MM.1S (cell line): ENCODE data around the gene ZFP36L1.

Source experiments
- EZH2 ChIP-seq: fragments of 300-600 bp; sonication (generic); optimal IDR thresholded peaks from 2 replicates; pipeline ENCODE3; 2017; ENCODE audit warnings: low read depth, mild to moderate bottlenecking, antibody characterized with exemption, low read length, mixed read lengths
- EZH2phosphoT487 ChIP-seq: fragments of 300-600 bp; sonication (generic); IDR thresholded peaks from 2 replicates; pipeline ENCODE4 v1.6.1; 2018; ENCODE audit warnings: antibody characterized with exemption, low read length
- TF ChIP-seq, protein P1 (sequence below): fragments of 300-600 bp; sonication (generic); IDR thresholded peaks from 2 replicates; pipeline ENCODE4 v1.5.1; 2016; ENCODE audit warnings: antibody characterized with exemption, low read length, mixed read lengths

DNA sequence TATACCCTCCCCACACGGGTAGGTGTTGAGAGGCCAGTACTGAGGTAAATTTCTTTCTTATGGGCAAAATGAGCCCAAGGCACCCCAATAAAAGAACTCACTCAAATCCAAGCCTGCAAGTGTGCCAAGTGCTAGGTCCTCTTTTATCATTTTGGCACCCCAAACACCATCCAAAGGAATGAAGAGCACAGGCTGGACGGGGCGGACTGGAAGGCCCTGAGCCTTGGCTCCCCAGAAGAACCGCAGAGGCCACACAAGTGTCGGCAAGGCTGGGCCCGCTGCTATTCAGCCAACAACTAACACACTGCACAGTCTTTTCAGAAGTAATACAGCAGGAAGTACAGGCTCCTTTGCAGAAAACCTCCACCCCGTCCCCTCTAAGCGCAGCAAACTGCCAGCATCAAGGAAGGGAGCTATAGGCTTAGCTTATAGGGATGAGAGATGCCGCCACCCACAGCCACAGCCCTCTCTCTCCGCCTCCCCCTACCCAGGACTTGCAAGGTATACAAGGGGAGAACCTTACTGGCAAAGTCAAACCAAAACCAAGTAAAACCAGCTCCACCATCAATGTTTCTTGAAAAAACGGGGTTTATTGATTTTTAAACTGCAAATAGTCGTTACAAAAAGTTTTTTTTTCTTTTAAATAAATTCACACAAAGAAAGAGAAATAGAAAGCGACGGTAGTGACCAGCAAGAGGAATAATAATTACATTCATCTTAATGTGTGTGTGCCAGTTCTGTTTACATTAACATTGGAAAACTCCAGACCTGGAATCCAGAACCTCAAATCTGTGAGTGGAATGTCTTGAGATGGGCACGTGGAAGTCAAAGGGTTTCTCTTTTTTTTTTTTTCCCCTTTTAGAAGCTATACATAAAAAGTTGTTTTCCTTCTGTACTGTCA lies 5.5 kb downstream of the ZFP36L1 start:
- TF ChIP-seq, protein P1, sequence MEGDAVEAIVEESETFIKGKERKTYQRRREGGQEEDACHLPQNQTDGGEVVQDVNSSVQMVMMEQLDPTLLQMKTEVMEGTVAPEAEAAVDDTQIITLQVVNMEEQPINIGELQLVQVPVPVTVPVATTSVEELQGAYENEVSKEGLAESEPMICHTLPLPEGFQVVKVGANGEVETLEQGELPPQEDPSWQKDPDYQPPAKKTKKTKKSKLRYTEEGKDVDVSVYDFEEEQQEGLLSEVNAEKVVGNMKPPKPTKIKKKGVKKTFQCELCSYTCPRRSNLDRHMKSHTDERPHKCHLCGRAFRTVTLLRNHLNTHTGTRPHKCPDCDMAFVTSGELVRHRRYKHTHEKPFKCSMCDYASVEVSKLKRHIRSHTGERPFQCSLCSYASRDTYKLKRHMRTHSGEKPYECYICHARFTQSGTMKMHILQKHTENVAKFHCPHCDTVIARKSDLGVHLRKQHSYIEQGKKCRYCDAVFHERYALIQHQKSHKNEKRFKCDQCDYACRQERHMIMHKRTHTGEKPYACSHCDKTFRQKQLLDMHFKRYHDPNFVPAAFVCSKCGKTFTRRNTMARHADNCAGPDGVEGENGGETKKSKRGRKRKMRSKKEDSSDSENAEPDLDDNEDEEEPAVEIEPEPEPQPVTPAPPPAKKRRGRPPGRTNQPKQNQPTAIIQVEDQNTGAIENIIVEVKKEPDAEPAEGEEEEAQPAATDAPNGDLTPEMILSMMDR, result no peak
- TF ChIP-seq EZH2phosphoT487, result no peak
- no peak for TF ChIP-seq EZH2
